NT2/D1 (cell line): ENCODE results near the gene ERVFRD-1.

ENCODE experiments used
- SUZ12 ChIP-seq: IDR thresholded peaks from 2 replicates; pipeline ENCODE4 v1.6.1; 2011; ENCODE audit not compliant: insufficient read length, insufficient read depth; ENCODE audit errors: extremely low read depth
- YY1 ChIP-seq: IDR thresholded peaks from 2 replicates; pipeline ENCODE4 v1.6.1; 2011; ENCODE audit not compliant: insufficient read length, insufficient read depth

- TF ChIP-seq SUZ12 (no peak), YY1 (no peak)
Observed at GRCh38 chr6:11126876-11127275, 15.4 kb upstream of the ERVFRD-1 start.
